SK-N-SH (cell line): ENCODE measurements around the gene PODXL. TPM values are rescaled to one million over a fixed set of nuclear protein-coding genes. Genes with fewer than 3 reads are reported as not detected.

Source experiments
- CTCF ChIA-PET: fragments of 300-600, 350-600 bp; formaldehyde crosslinking; extraction: SDS; loops from one replicate; lab custom pipeline; 2021; lab: Yijun Ruan, JAX
- POLR2A ChIA-PET: fragments of 350-600 bp; sonication (Branson Sonifier 250); formaldehyde crosslinking; extraction: SDS; loops from one replicate; lab custom pipeline; 2020; ENCODE audit warnings: antibody characterized with exemption, inconsistent platforms; lab: Yijun Ruan, JAX
- DNase-seq: peaks from one replicate; pipeline ENCODE4 v3.0.0; 2012
- H2AFZ ChIP-seq: fragments of 200-600 bp; sonication (generic); 2 replicates; pipeline ENCODE4 v1.8.1; 2016; ENCODE audit warnings: antibody characterized with exemption, mild to moderate bottlenecking, low read depth
- H3F3A ChIP-seq: fragments of 200-600 bp; sonication (generic); replicated peaks from 2 replicates; pipeline ENCODE3; 2016; ENCODE audit warnings: antibody characterized with exemption, mild to moderate bottlenecking; ENCODE audit not compliant: insufficient read depth
- H3K27ac ChIP-seq, 2 experiments: fragments of 200-500 bp in 1 of 2; fragments of 200-600 bp in 1 of 2; sonication (Bioruptor generic) in 1 of 2; sonication (generic), shearing (Covaris generic) in 1 of 2; 2 replicates each; pipeline versions ENCODE4 v1.5.1 to v1.6.1; 2014 to 2016; ENCODE audit warnings: low read depth in 2 of 2, inconsistent platforms in 1 of 2, low read length in 1 of 2, mild to moderate bottlenecking in 1 of 2, mixed read lengths in 1 of 2
- H3K27me3 ChIP-seq: fragments of 200-600 bp; sonication (generic), shearing (Covaris generic); 2 replicates; pipeline ENCODE4 v1.6.1; 2016; ENCODE audit warnings: mixed run types; ENCODE audit not compliant: insufficient read depth
- H3K36me3 ChIP-seq, 2 experiments: fragments of 200-500 bp in 1 of 2; fragments of 200-600 bp in 1 of 2; sonication (Bioruptor generic) in 1 of 2; sonication (generic) in 1 of 2; replicated peaks in 1 of 2; 2 replicates each; pipeline versions ENCODE3 to v1.5.1; 2014 to 2016; ENCODE audit warnings: low read length in 1 of 2, mild to moderate bottlenecking in 1 of 2; ENCODE audit not compliant: insufficient read depth in 2 of 2, control insufficient read depth in 1 of 2
- H3K4me1 ChIP-seq, 2 experiments: fragments of 200-500 bp in 1 of 2; fragments of 200-600 bp in 1 of 2; sonication (Bioruptor generic) in 1 of 2; sonication (generic), shearing (Covaris generic) in 1 of 2; 2 replicates each; pipeline versions ENCODE4 v1.5.1 to v1.6.1; 2014 to 2016; ENCODE audit warnings: low read depth in 1 of 2, low read length in 1 of 2, mixed run types in 1 of 2; ENCODE audit not compliant: insufficient read depth in 2 of 2, control insufficient read depth in 1 of 2
- H3K4me2 ChIP-seq: fragments of 200-600 bp; sonication (generic), shearing (Covaris generic); 2 replicates; pipeline ENCODE4 v1.6.1; 2017; ENCODE audit warnings: mixed run types
- H3K4me3 ChIP-seq, 2 experiments: fragments of 200-500 bp in 1 of 2; fragments of 200-600 bp in 1 of 2; sonication (Bioruptor generic) in 1 of 2; sonication (generic), shearing (Covaris generic) in 1 of 2; 2 replicates each; pipeline versions ENCODE4 v1.5.1 to v1.8.1; 2014 to 2016; ENCODE audit warnings: low read depth in 2 of 2, inconsistent platforms in 1 of 2, low read length in 1 of 2, mild to moderate bottlenecking in 1 of 2, mixed read lengths in 1 of 2, moderate library complexity in 1 of 2
- H3K79me2 ChIP-seq: fragments of 200-600 bp; sonication (generic); 2 replicates; pipeline ENCODE4 v1.8.1; 2017; ENCODE audit warnings: mild to moderate bottlenecking; ENCODE audit not compliant: insufficient read depth
- H3K9ac ChIP-seq: fragments of 200-600 bp; sonication (generic); 2 replicates; pipeline ENCODE4 v1.6.1; 2017; ENCODE audit warnings: mixed run types
- H3K9me2 ChIP-seq: fragments of 200-600 bp; sonication (generic); 2 replicates; pipeline ENCODE4 v1.6.1; 2017; ENCODE audit warnings: mixed run types
- H3K9me3 ChIP-seq: fragments of 200-600 bp; sonication (generic); 2 replicates; pipeline ENCODE4 v1.6.1; 2017; ENCODE audit warnings: mixed run types, mild to moderate bottlenecking, moderate library complexity
- H4K20me1 ChIP-seq: fragments of 200-600 bp; sonication (generic); 2 replicates; pipeline ENCODE4 v1.6.1; 2017; ENCODE audit warnings: mild to moderate bottlenecking, mixed run types; ENCODE audit not compliant: insufficient read depth
- CTCF ChIP-seq: fragments of 200-600 bp; sonication (generic); IDR thresholded peaks from 2 replicates; pipeline ENCODE4 v1.6.1; 2017; ENCODE audit warnings: antibody characterized with exemption, mild to moderate bottlenecking, moderate library complexity
- ELF1 ChIP-seq: IDR thresholded peaks from 2 replicates; pipeline ENCODE4 v1.4.0; 2012
- EZH2phosphoT487 ChIP-seq: fragments of 200-600 bp; sonication (generic); IDR thresholded peaks from 2 replicates; pipeline ENCODE4 v1.6.1; 2017; ENCODE audit warnings: low read depth, mixed run types, mild to moderate bottlenecking, antibody characterized with exemption, moderate library complexity, borderline replicate concordance
- FOXJ3 ChIP-seq: sonication (generic); formaldehyde crosslinking; IDR thresholded peaks from 2 replicates; pipeline ENCODE4 v1.5.1; 2020; ENCODE audit warnings: mild to moderate bottlenecking, missing genetic modification reagents
- FOXM1 ChIP-seq: IDR thresholded peaks from 2 replicates; pipeline ENCODE4 v1.4.0; 2012; ENCODE audit warnings: low read depth, mild to moderate bottlenecking
- GATA2 ChIP-seq: sonication (generic); formaldehyde crosslinking; IDR thresholded peaks from 2 replicates; pipeline ENCODE4 v1.5.0; 2020; ENCODE audit warnings: mild to moderate bottlenecking, missing genetic modification reagents
- IRF3 ChIP-seq: fragments of 150-350 bp; IDR thresholded peaks from 2 replicates; pipeline ENCODE4 v1.6.1; 2016; ENCODE audit warnings: mild to moderate bottlenecking, low read depth, low read length
- MEF2A ChIP-seq: IDR thresholded peaks from 2 replicates; pipeline ENCODE4 v1.4.0; 2012; ENCODE audit warnings: low read depth, borderline replicate concordance
- MXI1 ChIP-seq: IDR thresholded peaks from 2 replicates; pipeline ENCODE4 v1.6.1; 2012; ENCODE audit warnings: mild to moderate bottlenecking, low read depth, low read length, improper control_type of control experiment
- NFIC ChIP-seq: IDR thresholded peaks from 2 replicates; pipeline ENCODE4 v1.4.0; 2012; ENCODE audit warnings: borderline replicate concordance
- RAD21 ChIP-seq: IDR thresholded peaks from 2 replicates; pipeline ENCODE4 v1.6.1; 2012; ENCODE audit warnings: mild to moderate bottlenecking, low read length
- RCOR1 ChIP-seq: fragments of 150-350 bp; IDR thresholded peaks from 2 replicates; pipeline ENCODE4 v1.6.1; 2017; ENCODE audit warnings: antibody characterized with exemption, low read length
- SMC3 ChIP-seq: IDR thresholded peaks from 2 replicates; pipeline ENCODE4 v1.6.1; 2012; ENCODE audit warnings: low read depth, low read length, improper control_type of control experiment
- TAF1 ChIP-seq: IDR thresholded peaks from 2 replicates; pipeline ENCODE4 v1.6.1; 2012; ENCODE audit warnings: low read depth, mild to moderate bottlenecking, low read length, moderate library complexity, borderline replicate concordance
- USF2 ChIP-seq: fragments of 150-350 bp; IDR thresholded peaks from 2 replicates; pipeline ENCODE4 v1.6.1; 2017; ENCODE audit warnings: antibody characterized with exemption, low read length, low read depth, borderline replicate concordance
- WGBS: methylation state at CpG from one replicate; pipeline ENCODE4 v1.1.6; 2017; ENCODE audit warnings: low lambda C conversion rate; 5-methylcytosine and 5-hydroxymethylcytosine counted together
- polyA plus RNA-seq, 3 experiments: library from polyadenylated mRNA; depleted of rRNA; stranded (reverse); fragments of >200 nt; gene quantifications; 2 replicates each; pipeline ENCODE4 v1.2.3, GENCODE V29; 2012

The PODXL gene
- polyA plus RNA-seq, 1 of the 3 experiments (the other 2 are of a cell fraction), result 76.1 TPM

GRCh38 chr7:131546583-131547141 lies 9.8 kb downstream of the PODXL start:
- CTCF ChIA-PET, result interaction anchor here (0.6 to 15.1 kb wide), 31 partner anchors 8 to 559 kb away, joined by 3 to 160 read pairs (median 5); partner anchors contain the start of gene PODXL
- Histone ChIP-seq H3K9me2 (no peaks in the 10 kb centered on the region), H3K4me2 (0 out of 2 replicates have a peak overlapping the region, but pooled peaks have one; percentile 39), H3F3A (peaks cover 38% of the 10 kb centered on the region)
- POLR2A ChIA-PET, result interaction anchor here (0.6 to 1.2 kb wide), 2 partner anchors 11 to 659 kb away, joined by 3 read pairs; no protein-coding TSS in a partner anchor
- TF ChIP-seq RAD21 (peak; percentile 58), RCOR1 (no peak), NFIC (no peak), SMC3 (peak; percentile 47), CTCF (peak; percentile 99), MEF2A (no peak)
- TF ChIP-seq, all 33 proteins: peak for 3
- no peak overlapping the region for H2AFZ ChIP-seq
- peak overlapping the region in 1 of 2 experiments; percentile 3; a peak in 1 of 4 replicates for H3K27ac ChIP-seq
- peaks cover 24 to 26% of the 10 kb centered on the region in 2 experiments for H3K4me1 ChIP-seq
- 95% methylated on average over 12 of the region's 12 CpGs for WGBS
- H3K27me3 ChIP-seq, result no peaks in the 10 kb centered on the region
- no peaks in the 10 kb centered on the region for H3K9me3 ChIP-seq
- H4K20me1 ChIP-seq, result peaks cover 99% of the 10 kb centered on the region
- H3K4me3 ChIP-seq, result no peak overlapping the region; a peak in 1 of 4 replicates
- H3K79me2 ChIP-seq, result peaks cover 100% of the 10 kb centered on the region
- H3K9ac ChIP-seq, result no peak overlapping the region
- peak; percentile 84 for DNase-seq
- peaks cover 0 to 7% of the 10 kb centered on the region in 2 experiments for H3K36me3 ChIP-seq

- no peaks in the 10 kb centered on the region for H3K9me3 ChIP-seq
- no peak overlapping the region for H2AFZ ChIP-seq
- peak overlapping the region; percentile 39 for H3K4me2 ChIP-seq
- ChIA-PET POLR2A (interaction anchor here (0.6 to 1.2 kb wide), 2 partner anchors 11 to 659 kb away, joined by 3 read pairs; no protein-coding TSS in a partner anchor), CTCF (interaction anchor here (0.8 to 15.1 kb wide), 27 partner anchors 8 to 649 kb away, joined by 3 to 160 read pairs (median 5); partner anchors contain the start of gene PODXL)
- H3K79me2 ChIP-seq, result peaks cover 100% of the 10 kb centered on the region
- H3K36me3 ChIP-seq, result peaks cover 0 to 7% of the 10 kb centered on the region in 2 experiments
- no peaks in the 10 kb centered on the region for H3K27me3 ChIP-seq
- peaks cover 41% of the 10 kb centered on the region for H3F3A ChIP-seq
- H3K9me2 ChIP-seq, result no peaks in the 10 kb centered on the region
- peaks cover 99% of the 10 kb centered on the region for H4K20me1 ChIP-seq
- TF ChIP-seq USF2, result no peak
- no peak for TF ChIP-seq FOXJ3 (CRISPR knock-in tag)
- TF ChIP-seq FOXM1, result no peak
- TF ChIP-seq TAF1, result no peak
- no peak for TF ChIP-seq GATA2 (CRISPR knock-in tag)
- no peak for TF ChIP-seq MXI1
- no peak for TF ChIP-seq CTCF
- no peak for TF ChIP-seq EZH2phosphoT487
- TF ChIP-seq IRF3, result no peak
- TF ChIP-seq ELF1, result no peak
- 0 out of 4 replicates have a peak overlapping the region, but pooled peaks of 1 of the 2 experiments have one; percentile 5 for H3K4me3 ChIP-seq
- H3K27ac ChIP-seq, result peak overlapping the region in 1 of 2 experiments; percentile 3; a peak in 1 of 4 replicates
- H3K9ac ChIP-seq, result no peak overlapping the region
- WGBS, result 88% methylated on average over 12 of the region's 12 CpGs
- no peak for DNase-seq
- peaks cover 21 to 22% of the 10 kb centered on the region in 2 experiments for H3K4me1 ChIP-seq
These were observed 10.3 kb downstream of the PODXL start for GRCh38 chr7:131546126-131546525.
